Epithelial cell of proximal tubule (primary cell): ENCODE data around the gene NUP210. TPM values are rescaled to one million over a fixed set of nuclear protein-coding genes. Genes with fewer than 3 reads are reported as not detected.

Experiments
- DNase-seq: peaks from one replicate; pipeline ENCODE4 v3.0.0-alpha.2; 2011; ENCODE audit warnings: low read depth
- H3K4me3 ChIP-seq: 2 replicates; pipeline ENCODE4 v1.5.1; 2011; ENCODE audit warnings: low read depth, mild to moderate bottlenecking, low read length
- total RNA-seq: library from RNA; depleted of rRNA; stranded (reverse); fragments of >200 nt; gene quantifications from 2 replicates; pipeline ENCODE4 v1.2.3, GENCODE V29; 2015
- TF ChIP-seq, protein P1 (sequence below): conservative IDR thresholded peaks from 2 replicates; pipeline ENCODE4 v1.5.1; 2012; ENCODE audit warnings: low read depth, mild to moderate bottlenecking, low read length

NUP210 gene
- total RNA-seq, 1 donor from 2014 or later: 40.1 TPM

DNA sequence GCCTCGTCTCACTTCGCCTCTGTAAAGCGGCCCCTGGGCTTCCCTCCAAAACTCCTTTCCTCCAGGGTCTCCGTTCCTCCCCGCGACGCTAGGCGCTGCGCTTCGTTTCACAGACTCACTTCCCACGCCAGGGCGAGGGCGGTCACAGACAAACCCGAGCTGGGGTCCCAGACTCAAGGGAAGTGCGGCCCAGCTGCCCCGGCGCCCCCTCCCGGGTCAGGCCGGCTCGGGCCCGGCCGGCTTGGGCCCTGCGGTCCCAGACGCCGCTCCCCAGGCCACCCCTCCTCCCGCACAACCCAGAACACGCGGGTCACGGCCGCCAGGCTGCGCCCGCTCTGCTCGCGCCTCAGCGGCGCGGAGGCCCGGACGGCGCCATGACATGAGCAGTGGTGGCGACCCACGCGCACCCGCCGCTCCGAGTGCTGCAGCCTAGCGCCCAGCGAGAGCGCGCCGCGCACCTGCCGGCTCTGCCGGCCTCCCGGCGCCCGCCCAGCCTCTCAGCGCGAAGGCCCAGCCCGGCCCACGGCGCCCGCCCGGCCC lies 547 bp downstream of the NUP210 start:
- no peak for DNase-seq
- TF ChIP-seq, protein P1, sequence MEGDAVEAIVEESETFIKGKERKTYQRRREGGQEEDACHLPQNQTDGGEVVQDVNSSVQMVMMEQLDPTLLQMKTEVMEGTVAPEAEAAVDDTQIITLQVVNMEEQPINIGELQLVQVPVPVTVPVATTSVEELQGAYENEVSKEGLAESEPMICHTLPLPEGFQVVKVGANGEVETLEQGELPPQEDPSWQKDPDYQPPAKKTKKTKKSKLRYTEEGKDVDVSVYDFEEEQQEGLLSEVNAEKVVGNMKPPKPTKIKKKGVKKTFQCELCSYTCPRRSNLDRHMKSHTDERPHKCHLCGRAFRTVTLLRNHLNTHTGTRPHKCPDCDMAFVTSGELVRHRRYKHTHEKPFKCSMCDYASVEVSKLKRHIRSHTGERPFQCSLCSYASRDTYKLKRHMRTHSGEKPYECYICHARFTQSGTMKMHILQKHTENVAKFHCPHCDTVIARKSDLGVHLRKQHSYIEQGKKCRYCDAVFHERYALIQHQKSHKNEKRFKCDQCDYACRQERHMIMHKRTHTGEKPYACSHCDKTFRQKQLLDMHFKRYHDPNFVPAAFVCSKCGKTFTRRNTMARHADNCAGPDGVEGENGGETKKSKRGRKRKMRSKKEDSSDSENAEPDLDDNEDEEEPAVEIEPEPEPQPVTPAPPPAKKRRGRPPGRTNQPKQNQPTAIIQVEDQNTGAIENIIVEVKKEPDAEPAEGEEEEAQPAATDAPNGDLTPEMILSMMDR: peak; percentile 8
- H3K4me3 ChIP-seq: peak overlapping the region; percentile 65

GRCh38 chr3:13417166-13417947 lies 2.8 kb downstream of the NUP210 start:
- no peak overlapping the region for H3K4me3 ChIP-seq
- DNase-seq: no peak
- TF ChIP-seq, protein P1: no peak

DNA sequence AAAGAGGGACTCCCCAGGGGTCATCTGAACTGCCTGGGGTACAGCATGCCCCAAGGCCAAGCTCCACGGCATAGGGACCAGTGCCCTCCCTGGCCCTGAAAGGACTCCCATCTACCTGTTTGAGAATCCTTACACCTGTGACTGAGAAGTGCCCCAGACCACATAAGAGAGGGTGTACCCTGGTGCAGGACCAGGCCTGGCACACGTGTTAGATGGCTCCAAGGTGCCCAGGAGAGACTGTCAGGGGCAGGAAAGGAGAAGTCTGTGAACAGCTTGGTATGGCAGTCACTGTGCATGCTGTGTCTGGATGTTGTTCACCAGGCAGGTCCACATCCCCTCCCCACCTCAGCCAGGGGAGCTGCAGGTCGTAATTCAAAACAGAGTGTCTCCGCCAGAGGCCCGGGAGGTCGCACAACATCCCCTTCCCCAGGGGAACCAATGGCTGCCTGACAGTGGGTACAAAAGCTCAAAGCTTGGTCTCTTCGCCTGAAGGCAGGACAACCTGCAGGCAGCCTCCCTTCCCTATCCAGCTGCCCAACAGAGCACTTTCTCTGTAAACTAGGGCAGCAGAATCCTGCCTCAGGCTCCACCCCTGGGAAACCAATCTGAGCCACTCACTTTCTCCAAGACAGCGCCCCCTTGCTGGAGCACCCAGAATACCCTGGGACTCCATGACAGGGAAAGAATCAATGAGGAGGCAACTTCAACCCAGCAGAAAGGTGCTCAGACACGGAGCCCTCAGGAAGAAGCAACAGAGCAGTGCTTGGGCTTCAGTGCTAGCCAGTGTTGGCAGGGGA lies 3.9 kb downstream of the NUP210 start:
- H3K4me3 ChIP-seq: no peak overlapping the region
- TF ChIP-seq, protein P1: peak; percentile 27
- no peak for DNase-seq

DNA sequence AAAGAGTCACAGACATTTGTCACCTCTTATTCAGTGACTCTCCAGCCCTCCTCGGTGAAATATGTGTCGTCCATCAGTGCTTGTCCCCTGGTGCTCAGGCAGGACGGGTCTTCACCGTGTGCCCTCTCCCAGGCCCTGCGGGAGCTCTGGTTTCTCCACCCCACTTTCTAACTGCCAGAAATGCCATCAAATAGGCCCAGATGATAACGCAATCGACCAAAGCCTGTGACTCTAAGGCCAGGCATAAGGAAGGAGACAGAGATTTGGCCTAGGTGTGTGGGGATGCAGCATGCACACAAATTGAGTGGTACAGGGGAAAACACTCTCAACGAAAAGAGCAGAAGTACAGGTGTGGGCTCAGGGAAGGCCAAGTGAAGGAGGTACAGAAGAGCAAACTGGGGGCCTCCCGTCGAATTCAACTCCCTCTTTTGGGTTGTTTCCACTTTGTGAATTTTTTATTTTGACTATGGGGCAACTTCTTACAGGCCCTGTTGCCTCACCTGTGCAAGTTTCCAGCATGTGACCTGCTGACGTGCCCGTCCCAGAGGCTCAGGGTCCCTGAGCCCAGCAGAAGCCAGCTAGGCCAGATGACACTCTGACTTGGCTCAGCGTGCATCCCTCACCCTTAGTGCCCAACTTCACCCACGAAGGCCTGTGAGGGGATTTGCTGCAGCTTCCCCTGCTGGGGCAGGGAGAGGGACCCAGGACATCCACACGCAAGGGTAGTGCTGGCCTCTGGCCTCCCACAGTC lies 4.7 kb downstream of the NUP210 start:
- no peak for DNase-seq
- H3K4me3 ChIP-seq: no peak overlapping the region
- TF ChIP-seq, protein P1: no peak

- H3K4me3 ChIP-seq: no peak overlapping the region
- TF ChIP-seq, protein P1: no peak
- no peak for DNase-seq
Observed at GRCh38 chr3:13414040-13414729, 5.9 kb downstream of the NUP210 start.

DNA sequence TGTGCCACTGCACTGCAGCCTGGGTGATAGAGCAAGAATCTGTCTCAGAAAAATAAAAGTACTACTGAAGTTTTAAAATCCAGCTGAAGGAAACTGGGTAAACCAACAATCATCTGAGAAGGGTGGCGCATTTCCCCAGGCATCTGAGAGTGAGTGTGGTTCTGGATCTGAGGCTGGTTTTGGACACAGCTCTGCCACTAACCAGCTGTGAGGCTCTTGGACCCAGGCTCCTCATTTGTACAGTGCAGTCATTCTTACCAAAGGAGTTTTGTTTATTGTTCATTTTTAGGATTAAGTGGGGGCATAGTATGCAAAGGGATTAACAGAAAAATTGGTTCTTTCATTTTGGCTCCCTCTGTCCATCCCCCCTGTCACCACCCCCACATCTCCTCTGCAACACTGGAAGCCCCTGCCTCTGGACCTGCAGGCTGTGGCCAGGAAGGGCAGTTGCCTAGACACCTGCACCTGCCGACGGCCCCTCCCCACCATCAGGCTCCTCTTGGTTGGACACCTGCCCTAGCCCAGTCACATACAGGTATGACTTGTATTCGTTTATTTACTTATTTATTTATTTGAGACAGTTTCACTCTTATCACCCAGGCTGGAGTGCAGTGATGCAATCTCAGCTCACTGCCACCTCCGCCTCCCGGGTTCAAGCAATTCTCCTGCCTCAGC lies 8.8 kb downstream of the NUP210 start:
- DNase-seq: no peak
- no peak overlapping the region for H3K4me3 ChIP-seq
- TF ChIP-seq, protein P1: no peak
